Measurements from ENCODE around the gene INHA. TPM values are rescaled to one million over a fixed set of nuclear protein-coding genes. Genes with fewer than 3 reads are reported as not detected.

INHA gene
- total RNA-seq, 2 donors from 2014 or later, result not detected

DNA sequence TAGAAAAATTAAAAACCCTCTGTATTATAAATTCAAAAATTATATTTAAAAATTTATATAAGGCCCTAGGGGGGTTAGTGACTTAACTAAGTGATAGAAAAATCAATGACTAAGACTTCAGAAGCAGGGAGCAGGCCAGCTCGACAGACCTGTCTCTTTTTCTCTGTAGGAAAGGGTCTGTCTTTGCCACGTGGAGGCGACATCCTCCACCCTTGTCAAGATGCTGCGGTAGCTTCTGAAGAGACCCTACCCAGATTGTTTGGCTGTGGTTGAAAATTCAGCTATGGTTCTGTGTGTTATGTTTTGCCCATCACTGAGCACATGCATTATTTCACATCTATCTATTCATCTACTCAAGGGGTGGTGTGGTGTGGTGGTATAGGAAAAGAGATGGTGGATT is 47.1 kb downstream of the INHA start:
- ATAC-seq (no peak), DNase-seq (no peak)
- intact Hi-C loops (cut with DNase I, micrococcal nuclease), result no loop called here

DNA sequence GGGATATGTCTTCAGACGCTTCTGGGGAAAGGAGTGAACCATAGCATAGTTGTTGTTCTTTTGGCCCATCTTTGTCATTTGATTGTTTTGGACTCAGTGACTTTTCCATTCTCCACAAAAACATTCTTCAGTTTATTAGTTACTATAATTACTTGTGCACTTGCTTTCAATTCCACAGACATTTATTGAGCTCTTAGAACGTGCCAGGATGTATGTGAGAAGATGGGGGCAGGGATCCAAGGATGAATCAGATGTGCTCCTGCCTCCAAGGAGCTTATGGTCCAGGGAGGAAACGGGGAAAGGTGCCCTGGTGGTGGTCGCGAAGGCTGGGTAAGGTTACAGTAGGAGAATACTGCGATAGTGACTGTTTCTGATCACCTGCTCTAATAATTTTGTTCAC is 48.4 kb downstream of the INHA start:
- intact Hi-C loops (cut with DNase I, micrococcal nuclease), result no loop called here
- no peak for ATAC-seq

DNA sequence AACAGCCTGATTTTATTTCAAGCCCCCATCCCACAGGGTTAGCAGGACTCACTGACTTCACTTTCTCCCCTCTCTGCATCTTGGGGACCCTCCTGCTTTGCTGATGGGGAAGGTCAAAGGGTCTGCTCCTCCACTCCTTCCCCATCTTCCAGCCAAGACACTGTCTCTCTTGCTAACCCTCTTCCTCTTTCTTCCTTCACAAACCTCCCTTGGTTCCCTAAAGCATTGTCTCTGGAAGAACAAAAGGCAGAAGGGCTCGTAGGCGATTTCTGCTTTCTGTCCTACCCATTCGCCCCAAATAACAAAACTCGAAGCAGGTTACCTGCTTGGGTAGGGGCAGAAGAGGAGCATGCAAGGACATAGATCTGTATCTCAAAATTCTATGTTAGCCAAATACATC is 49.8 kb downstream of the INHA start:
- ATAC-seq (no peak), DNase-seq (no peak)
- intact Hi-C loops (cut with DNase I, micrococcal nuclease), result no loop called here

More for the DNA sequence above, 48.4 kb downstream of the INHA start:
- DNase-seq, result no peak

DNA sequence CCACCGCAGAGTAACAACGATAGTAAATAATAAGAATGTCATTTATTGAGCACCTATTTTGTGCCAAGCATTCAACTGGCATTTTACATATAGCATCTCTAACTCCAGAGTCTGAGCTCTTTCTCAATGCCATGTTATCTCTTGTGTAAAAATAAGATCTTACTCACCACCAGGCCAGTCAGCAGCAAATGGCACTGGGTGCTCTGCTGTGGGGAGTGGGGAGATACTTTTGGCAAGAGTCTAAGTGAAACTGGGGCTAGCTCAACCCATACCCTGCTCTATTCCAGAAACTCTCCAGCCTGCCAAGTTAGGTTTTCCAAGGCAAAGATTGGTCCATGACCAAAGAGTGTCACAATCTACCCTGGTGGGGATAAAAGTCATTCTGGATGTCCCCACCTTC is 50.4 kb downstream of the INHA start:
- ATAC-seq, result no peak

DNA sequence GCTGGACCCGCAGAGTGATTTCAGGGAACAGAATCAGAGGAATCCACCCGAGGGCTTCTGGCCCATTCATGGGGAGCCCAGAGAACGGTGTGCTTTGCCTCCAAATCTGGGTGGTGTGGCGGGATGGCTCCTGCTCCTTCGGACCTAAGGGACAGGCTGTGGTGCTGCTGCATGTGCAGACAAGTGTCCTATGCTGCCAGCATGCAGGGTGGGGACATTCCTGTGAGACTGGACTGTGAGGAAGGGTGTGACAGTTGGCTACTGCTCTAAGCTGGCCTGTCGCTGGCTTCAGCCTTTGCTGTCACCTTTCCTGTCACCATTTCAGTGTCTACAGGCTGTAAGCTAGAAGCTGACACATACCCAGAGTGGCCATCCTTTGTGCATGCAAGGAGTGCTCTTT is 52.5 kb downstream of the INHA start:
- ATAC-seq (no peak), DNase-seq (no peak)
- intact Hi-C loops (cut with DNase I, micrococcal nuclease), result no loop called here

More for the DNA sequence above, 50.4 kb downstream of the INHA start:
- intact Hi-C loops (cut with DNase I, micrococcal nuclease), result no loop called here
- DNase-seq, result no peak

DNA sequence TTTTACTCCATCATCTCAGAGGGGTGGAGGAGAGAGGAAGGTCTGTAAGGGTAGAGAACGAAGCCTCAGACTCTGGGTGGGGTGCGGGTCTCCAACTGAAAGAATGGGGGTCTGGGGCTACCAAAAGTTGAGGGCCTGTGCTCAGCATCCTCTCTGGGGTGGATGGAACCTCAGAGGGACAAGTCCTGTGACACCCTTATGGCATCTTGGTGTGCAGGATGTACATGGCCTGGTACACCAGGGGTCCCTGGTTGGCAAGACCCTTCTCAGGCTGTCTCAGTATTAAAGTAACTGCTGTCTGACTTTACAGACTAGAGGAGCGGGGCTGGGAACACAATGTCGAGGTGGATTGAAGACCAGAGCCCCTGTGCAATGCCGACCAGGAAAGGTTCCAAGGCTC is 53.1 kb downstream of the INHA start:
- DNase-seq (no peak), ATAC-seq (no peak)

More for the DNA sequence above, 53.1 kb downstream of the INHA start:
- intact Hi-C loops (cut with DNase I, micrococcal nuclease), result no loop called here

Small RNA genes lying within 50 kb of the gene (microRNA-seq; reads per million reads assigned to microRNA genes)
- 0 reads per million in 2 donors for gene MIR3132

Other genes with a start within 250 kb of the INHA start
- not detected for gene RESP18, start 239.6 kb upstream of the INHA start, total RNA-seq
- gene DNPEP, start 184.4 kb upstream of the INHA start, total RNA-seq, result 100 to 1,000 TPM in 1 of 2 donors, 10 to 100 TPM in 1; 94.2 to 130 TPM
- 100 to 1,000 TPM in 1 of 2 donors, 10 to 100 TPM in 1; 18.5 to 706 TPM for gene DES, start 153.9 kb upstream of the INHA start, total RNA-seq
- gene SPEG, start 137.5 kb upstream of the INHA start, total RNA-seq, result 10 to 100 TPM in 1 of 2 donors, 1 to 10 TPM in 1; 2.9 to 29.4 TPM
- gene GMPPA, start 73.4 kb upstream of the INHA start, total RNA-seq, result 10 to 100 TPM; 44.8 to 56.1 TPM
- gene ASIC4, start 57.8 kb upstream of the INHA start, total RNA-seq, result not detected
- 10 to 100 TPM; 27.8 to 37.2 TPM for gene CHPF, start 28.5 kb upstream of the INHA start, total RNA-seq
- 1 to 10 TPM; 1.4 to 1.6 TPM for gene TMEM198, start 28.3 kb upstream of the INHA start, total RNA-seq
- gene OBSL1, start 771 bp upstream of the INHA start, total RNA-seq, result 10 to 100 TPM; 11.0 to 11.9 TPM
- gene STK11IP, start 25.5 kb downstream of the INHA start, total RNA-seq, result 10 to 100 TPM; 27.9 to 35.5 TPM
- gene SLC4A3, start 55.3 kb downstream of the INHA start, total RNA-seq, result 1 to 10 TPM in 1 of 2 donors, under 1 TPM in 1; 0.24 to 1.2 TPM

Measured in left colon (tissue), 2 donors.